T-helper 2 cell treated with Interferon-gamma antibody and Interleukin-4, amounts not matched to agents 5 μg/mL and 100 μg/mL, for 36 hours (primary cell): ENCODE data around the gene LRRFIP2.
A peak's percentile ranks its signal among the peaks of the same experiment; 100 is the strongest.
"Not testable (repeated sequence)": the region's sequence is repeated elsewhere in the genome, so short reads cannot be mapped to it uniquely, and the experiment has no call there.

Source experiments
- DNase-seq: peaks from one replicate; pipeline ENCODE4 v3.0.0; 2021; ENCODE audit warnings: low spot score
- H3K27ac Mint-ChIP-seq: one replicate; pipeline ENCODE4 v1.8.0; 2021; ENCODE audit warnings: mild to moderate bottlenecking, mixed read lengths
- H3K27me3 Mint-ChIP-seq: one replicate; pipeline ENCODE4 v1.8.0; 2021; ENCODE audit warnings: low read depth, mixed read lengths
- H3K36me3 Mint-ChIP-seq: one replicate; pipeline ENCODE4 v1.8.0; 2021; ENCODE audit warnings: low read depth, mixed read lengths
- H3K4me1 Mint-ChIP-seq: one replicate; pipeline ENCODE4 v1.8.0; 2021; ENCODE audit warnings: low read depth, mixed read lengths
- H3K4me3 Mint-ChIP-seq: one replicate; pipeline ENCODE4 v1.8.0; 2022; ENCODE audit warnings: mild to moderate bottlenecking, moderate library complexity, mixed read lengths
- H3K9me3 Mint-ChIP-seq: one replicate; pipeline ENCODE4 v1.8.0; 2021; ENCODE audit warnings: mixed read lengths

Gene LRRFIP2

DNA sequence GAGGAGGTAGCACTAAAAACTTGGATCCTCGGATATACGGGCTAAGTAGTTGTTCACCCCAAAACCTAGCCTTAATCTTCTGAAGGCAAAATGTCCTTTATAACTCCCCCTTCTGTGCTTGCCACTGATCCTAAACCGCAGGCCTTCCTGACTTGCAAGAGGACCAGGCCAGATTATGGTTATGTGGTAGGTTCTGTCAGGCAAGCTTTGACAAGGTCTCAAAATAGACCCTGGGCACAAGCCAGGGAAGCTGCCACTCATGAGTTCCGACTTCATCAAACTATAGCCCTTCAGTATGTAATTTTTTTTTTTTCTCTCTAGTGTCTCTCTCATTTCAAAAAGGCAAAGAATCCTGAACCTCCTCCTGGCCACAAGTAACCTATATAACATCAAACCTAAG is 3.2 kb downstream of the LRRFIP2 start:
- H3K27me3 Mint-ChIP-seq = no peaks in the 10 kb centered on the region
- no peaks in the 10 kb centered on the region for H3K9me3 Mint-ChIP-seq
- no peak overlapping the region for H3K4me3 Mint-ChIP-seq

DNA sequence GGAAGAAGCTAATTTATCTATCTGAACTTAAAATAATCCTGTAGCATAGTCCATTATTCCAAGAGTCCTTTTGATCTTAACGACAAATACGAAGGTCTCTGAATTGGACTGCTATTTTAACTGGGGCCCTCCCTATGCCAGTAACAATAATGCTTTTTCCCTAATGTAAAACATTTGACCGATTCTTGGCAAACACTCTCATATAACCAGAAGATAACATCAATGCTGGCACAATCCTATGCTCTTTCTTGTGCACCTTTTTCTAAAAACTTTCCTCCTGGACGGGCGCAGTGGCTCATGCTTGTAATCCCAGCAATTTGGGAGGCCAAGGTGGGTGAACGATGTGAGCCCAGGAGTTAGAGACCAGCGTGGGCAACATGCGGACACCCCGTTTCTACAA is 3.9 kb downstream of the LRRFIP2 start:
- H3K27ac Mint-ChIP-seq = no peak overlapping the region
- no peaks in the 10 kb centered on the region for H3K9me3 Mint-ChIP-seq

More for the DNA sequence above, 3.2 kb downstream of the LRRFIP2 start:
- Mint-ChIP-seq H3K36me3 (peaks cover 38% of the 10 kb centered on the region), H3K4me1 (peaks cover 24% of the 10 kb centered on the region), H3K27ac (no peak overlapping the region)
- no peak for DNase-seq

DNA sequence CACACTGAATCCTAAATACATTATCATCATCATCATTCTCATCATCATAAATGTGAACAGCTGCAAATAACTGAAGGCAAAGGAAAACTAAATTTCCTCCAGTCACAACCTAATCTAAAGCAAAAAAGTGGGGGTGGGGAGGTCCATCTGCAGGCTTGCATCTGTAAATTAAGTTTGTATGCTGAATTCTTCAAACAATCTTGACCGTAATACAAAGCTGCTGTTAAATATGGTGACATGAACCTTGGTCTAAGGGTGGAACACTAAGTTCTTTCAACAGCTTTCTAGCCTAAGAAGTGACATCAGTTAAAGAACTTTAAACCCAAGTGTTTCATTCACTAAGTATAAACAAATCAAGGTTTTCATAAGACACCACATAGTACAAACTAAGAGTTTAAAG is 4.3 kb downstream of the LRRFIP2 start:
- no peak overlapping the region for H3K27ac Mint-ChIP-seq
- H3K27me3 Mint-ChIP-seq = no peaks in the 10 kb centered on the region
- H3K4me3 Mint-ChIP-seq = no peak overlapping the region
- no peak for DNase-seq
- no peaks in the 10 kb centered on the region for H3K9me3 Mint-ChIP-seq
- peaks cover 23% of the 10 kb centered on the region for H3K4me1 Mint-ChIP-seq
- H3K36me3 Mint-ChIP-seq = peaks cover 38% of the 10 kb centered on the region

More for the DNA sequence above, 3.9 kb downstream of the LRRFIP2 start:
- Mint-ChIP-seq H3K4me1 (peaks cover 26% of the 10 kb centered on the region), H3K4me3 (no peak overlapping the region), H3K36me3 (peaks cover 38% of the 10 kb centered on the region), H3K27me3 (no peaks in the 10 kb centered on the region)
- no peak for DNase-seq

DNA sequence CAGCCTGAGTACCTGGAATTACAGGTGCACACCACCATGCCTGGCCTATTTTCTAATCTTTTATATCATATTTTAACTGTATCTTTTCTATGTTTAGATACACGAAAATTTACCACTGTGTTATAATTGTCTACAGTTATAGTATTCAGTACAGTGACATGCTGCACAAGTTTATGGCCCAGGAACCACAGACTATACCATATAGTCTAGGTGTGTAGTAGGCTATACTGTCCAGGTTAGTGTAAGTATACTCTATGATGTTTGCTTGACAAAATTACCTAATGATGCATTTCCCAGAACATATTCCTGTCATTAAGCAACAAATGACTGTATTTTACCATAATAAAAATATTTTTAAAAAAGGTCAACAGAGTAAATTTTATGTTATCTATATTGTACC is 5.5 kb downstream of the LRRFIP2 start:
- no peaks in the 10 kb centered on the region for H3K9me3 Mint-ChIP-seq
- no peak overlapping the region for H3K27ac Mint-ChIP-seq
- no peaks in the 10 kb centered on the region for H3K27me3 Mint-ChIP-seq
- peaks cover 18% of the 10 kb centered on the region for H3K4me1 Mint-ChIP-seq
- DNase-seq = no peak
- H3K36me3 Mint-ChIP-seq = peaks cover 35% of the 10 kb centered on the region
- no peak overlapping the region for H3K4me3 Mint-ChIP-seq

DNA sequence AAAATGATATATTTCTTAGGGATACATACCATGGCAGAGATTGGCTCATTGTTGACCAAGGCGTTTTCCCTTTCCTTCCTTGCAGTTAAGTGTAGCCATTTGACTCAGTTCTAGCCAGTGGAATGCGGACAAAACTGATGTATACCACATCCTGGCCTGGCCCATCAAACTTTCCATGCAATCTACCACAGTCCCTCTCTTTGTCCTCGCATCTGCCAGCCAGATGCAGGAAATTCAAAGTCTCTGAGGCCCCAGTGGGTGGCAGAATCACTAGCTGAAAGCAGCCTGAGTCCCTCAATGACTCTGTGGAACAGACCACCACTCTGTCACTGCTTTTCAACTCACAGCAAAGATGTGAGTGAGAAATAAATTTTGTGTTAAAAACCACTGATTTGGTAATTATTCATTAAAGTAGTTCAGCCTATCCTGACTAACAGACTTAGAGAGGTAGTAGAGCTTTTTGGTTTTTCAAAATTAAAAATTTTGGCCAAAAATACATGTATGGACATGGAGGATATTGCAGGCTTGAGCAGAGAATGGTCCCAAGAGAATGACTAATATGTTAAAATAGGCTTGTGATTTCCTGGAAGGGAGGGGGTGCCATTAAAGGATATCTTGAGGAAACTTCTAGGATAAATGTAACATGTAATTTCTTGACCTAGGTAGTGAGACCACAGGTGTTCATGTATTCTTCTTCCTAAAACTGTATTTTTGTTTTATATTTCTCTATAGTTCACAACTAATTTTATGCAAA is 10.9 kb downstream of the LRRFIP2 start:
- Mint-ChIP-seq H3K4me3 (peak overlapping the region; percentile 44), H3K27ac (peak overlapping the region; percentile 57), H3K9me3 (no peaks in the 10 kb centered on the region), H3K36me3 (peaks cover 25% of the 10 kb centered on the region), H3K4me1 (peaks cover 25% of the 10 kb centered on the region), H3K27me3 (no peaks in the 10 kb centered on the region)
- DNase-seq = peak; percentile 60

DNA sequence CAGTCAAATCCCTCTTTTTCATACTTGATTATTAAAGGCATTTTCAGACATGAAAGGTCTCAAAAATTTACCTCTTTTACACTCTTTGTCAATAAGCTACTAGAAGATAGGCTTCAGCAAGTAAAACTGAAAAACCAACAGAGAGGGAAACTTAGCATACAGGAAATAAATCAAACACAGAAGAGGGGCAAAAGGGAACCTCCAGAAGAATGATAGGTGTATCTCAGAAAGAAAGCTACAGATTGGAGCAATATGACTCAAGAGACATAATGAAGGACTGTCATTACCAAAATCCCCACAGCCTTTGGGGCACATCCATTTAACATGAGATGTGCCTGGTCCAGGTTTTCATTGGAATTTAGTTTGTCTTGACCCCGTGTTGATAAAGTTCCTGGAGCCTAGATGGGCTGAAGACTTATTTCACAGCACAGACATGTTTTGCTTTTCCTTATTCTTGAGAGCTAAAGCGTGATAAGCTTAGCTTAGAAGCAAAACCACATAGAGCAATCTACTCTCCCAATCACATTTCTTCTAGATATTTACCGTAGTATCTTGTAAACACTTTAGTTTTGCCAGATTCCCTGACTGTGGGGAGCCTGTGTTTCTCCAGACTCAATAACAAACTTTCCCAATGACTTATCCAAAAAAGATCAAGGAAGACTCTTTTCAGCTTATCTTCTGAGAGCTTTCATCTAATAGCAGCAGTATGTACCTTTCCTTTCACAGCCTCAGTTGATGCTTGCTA is 11.7 kb downstream of the LRRFIP2 start:
- H3K9me3 Mint-ChIP-seq = no peaks in the 10 kb centered on the region
- peak overlapping the region; percentile 44 for H3K4me3 Mint-ChIP-seq
- no peaks in the 10 kb centered on the region for H3K27me3 Mint-ChIP-seq
- peaks cover 27% of the 10 kb centered on the region for H3K4me1 Mint-ChIP-seq
- H3K36me3 Mint-ChIP-seq = peaks cover 25% of the 10 kb centered on the region
- peak; percentile 14 for DNase-seq
- peak overlapping the region; percentile 57 for H3K27ac Mint-ChIP-seq

DNA sequence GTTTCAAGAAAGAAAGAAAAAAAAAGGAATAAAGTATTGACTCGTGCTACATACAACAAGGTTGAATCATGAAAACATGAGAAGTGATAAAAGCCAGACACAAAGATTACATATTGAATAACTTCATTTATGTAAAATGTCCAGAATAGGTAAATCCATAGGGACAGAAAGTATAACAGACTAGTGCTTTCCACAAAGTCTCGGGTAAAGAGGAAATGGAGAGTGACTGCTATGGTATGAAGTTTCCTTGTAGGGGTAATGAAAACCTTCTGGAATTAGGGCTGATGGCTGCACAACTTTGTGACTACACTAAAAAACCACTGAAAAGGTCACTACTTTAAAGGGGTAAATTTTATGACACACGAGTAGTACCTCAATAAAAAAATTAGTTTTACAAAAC is 13.0 kb downstream of the LRRFIP2 start:
- Mint-ChIP-seq H3K9me3 (no peaks in the 10 kb centered on the region), H3K4me3 (no peak overlapping the region), H3K4me1 (peaks cover 27% of the 10 kb centered on the region), H3K27ac (no peak overlapping the region), H3K36me3 (peaks cover 27% of the 10 kb centered on the region), H3K27me3 (no peaks in the 10 kb centered on the region)
- no peak for DNase-seq

DNA sequence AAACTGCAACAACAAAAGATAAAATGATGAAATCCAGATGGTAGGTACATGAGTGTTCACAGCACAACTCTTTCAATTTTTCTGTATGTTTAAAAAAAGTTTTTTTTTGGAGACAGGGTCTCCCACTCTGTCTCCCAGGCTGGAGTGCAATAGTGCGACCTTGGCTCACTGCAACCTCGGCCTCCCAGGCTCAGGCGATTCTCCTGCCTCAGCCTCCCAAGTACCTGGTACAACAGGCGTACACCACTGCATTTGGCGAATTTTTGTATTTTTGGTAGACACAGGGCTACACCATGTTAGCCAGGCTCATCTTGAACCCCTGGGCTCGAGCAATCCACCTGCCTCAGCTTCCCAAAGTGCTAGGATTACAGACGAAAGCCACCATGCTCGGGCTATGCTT is 18.6 kb downstream of the LRRFIP2 start:
- Mint-ChIP-seq H3K4me3 (no peak overlapping the region), H3K36me3 (peaks cover 37% of the 10 kb centered on the region), H3K27me3 (no peaks in the 10 kb centered on the region), H3K4me1 (peaks cover 29% of the 10 kb centered on the region), H3K9me3 (no peaks in the 10 kb centered on the region), H3K27ac (no peak overlapping the region)
- no peak for DNase-seq

DNA sequence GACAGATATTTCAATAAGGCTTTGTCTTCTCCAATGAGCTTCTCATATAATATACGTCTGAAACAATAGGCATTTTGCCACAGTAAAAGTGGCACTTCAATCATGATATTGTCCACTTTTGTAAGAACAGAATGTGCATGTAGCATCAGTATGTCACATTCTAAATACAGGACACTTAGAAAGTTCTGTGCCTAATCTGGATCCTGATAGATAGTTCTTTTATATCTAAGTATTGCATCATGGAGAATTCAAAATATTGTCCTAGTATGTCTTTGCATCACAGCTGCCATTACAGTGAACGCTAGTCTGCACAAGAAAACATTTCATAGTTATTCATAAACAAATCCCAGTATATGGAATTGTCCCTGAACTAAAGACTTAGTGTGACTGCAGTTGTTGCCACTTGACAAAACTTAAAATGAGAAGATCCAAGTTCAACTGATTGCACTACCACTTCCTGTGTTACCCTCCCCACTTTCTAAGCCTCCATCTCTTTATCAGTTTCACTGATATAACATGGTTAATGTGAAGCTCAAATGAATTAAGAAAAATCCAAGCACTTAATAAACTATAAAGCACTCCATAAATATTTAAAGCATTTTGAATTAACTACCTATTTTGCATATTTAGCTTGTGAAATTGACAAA is 19.6 kb downstream of the LRRFIP2 start:
- H3K36me3 Mint-ChIP-seq = peaks cover 31% of the 10 kb centered on the region
- H3K27me3 Mint-ChIP-seq = no peaks in the 10 kb centered on the region
- H3K27ac Mint-ChIP-seq = no peak overlapping the region
- H3K4me3 Mint-ChIP-seq = peak overlapping the region; percentile 34
- peaks cover 29% of the 10 kb centered on the region for H3K4me1 Mint-ChIP-seq
- no peak for DNase-seq
- H3K9me3 Mint-ChIP-seq = no peaks in the 10 kb centered on the region

DNA sequence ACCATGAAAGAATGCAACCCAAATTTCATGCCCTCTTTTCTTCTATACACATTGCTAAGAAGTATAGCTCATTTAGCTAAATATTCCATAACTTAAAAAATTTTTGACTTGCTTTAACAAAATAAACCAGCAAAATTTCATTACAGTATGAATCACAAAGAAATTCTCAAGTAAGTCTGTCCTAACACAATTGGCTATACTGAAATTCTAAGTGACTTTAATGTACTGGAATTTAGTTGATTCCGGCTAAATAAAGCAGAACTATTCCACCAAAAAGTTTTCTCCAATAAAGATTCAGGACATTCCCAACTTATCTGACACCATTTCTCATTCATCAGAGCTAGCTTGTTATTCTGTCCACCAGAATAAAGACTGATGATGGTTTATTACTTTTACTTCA is 23.8 kb downstream of the LRRFIP2 start:
- peaks cover 23% of the 10 kb centered on the region for H3K4me1 Mint-ChIP-seq
- peaks cover 30% of the 10 kb centered on the region for H3K36me3 Mint-ChIP-seq
- DNase-seq = no peak
- no peak overlapping the region for H3K4me3 Mint-ChIP-seq
- H3K9me3 Mint-ChIP-seq = no peaks in the 10 kb centered on the region
- no peaks in the 10 kb centered on the region for H3K27me3 Mint-ChIP-seq
- no peak overlapping the region for H3K27ac Mint-ChIP-seq

DNA sequence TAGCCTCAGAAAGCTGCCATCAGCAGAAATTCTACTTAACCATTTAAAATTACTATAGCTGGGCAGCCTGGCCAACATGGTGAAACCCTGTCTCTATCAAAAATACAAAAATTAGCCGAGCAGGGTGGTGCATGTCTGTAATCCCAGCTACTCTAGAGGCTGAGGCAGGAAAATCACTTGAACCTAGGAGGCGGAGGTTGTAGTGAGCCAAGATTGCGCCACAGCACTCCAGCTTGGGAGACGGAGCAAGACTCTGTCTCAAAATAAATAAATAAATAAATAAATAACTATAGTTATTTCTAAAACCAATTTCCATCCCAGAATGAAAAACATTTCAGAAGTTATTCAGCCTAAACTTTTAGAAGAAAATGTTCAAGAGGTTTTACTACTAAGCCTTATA is 25.1 kb downstream of the LRRFIP2 start:
- Mint-ChIP-seq H3K27ac (no peak overlapping the region), H3K4me3 (no peak overlapping the region), H3K4me1 (peaks cover 10% of the 10 kb centered on the region), H3K36me3 (peaks cover 33% of the 10 kb centered on the region), H3K9me3 (no peaks in the 10 kb centered on the region), H3K27me3 (no peaks in the 10 kb centered on the region)
- no peak for DNase-seq

DNA sequence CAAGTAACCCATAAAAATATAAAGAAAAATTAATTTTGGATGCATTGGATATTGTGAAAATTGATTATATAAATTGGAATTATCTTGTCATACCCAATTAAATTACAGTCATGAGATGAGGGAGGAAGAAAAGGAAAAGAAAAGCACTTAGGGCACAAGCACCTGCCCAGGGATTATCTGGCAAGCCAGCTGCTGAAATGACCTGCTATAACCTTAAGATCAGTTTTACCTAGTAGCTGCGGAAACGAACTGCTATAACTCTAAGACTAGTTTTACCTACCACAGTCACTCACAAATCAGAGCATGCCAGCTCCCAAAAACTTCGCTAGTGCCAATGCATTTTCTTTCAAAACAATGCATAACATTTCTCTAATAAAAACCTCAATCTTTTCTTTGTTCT is 26.2 kb downstream of the LRRFIP2 start:
- H3K27ac Mint-ChIP-seq = no peak overlapping the region
- no peaks in the 10 kb centered on the region for H3K27me3 Mint-ChIP-seq
- no peaks in the 10 kb centered on the region for H3K4me1 Mint-ChIP-seq
- H3K9me3 Mint-ChIP-seq = no peaks in the 10 kb centered on the region
- DNase-seq = no peak
- H3K36me3 Mint-ChIP-seq = peaks cover 26% of the 10 kb centered on the region
- no peak overlapping the region for H3K4me3 Mint-ChIP-seq

DNA sequence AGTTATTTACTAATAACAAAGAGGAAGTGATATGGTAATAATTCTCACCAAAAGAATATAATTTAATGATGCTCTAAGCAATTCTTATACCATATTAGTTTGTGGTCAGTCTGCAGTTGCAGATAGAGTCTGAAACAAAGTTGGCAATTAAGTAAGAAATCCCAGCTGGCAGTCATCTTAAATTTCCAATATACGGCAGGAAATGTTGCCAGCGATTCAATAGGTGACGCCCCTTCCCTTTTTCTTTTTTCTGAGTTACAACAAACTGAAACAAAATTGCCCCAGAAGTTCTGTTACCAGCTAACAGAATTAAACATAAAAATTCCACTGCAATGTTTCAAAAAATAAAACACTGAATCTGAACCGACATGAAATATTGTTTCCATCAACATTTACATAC is 26.7 kb downstream of the LRRFIP2 start:
- Mint-ChIP-seq H3K36me3 (peaks cover 30% of the 10 kb centered on the region), H3K4me3 (no peak overlapping the region), H3K27me3 (no peaks in the 10 kb centered on the region), H3K4me1 (peaks cover 3% of the 10 kb centered on the region), H3K27ac (no peak overlapping the region), H3K9me3 (no peaks in the 10 kb centered on the region)
- DNase-seq = no peak

DNA sequence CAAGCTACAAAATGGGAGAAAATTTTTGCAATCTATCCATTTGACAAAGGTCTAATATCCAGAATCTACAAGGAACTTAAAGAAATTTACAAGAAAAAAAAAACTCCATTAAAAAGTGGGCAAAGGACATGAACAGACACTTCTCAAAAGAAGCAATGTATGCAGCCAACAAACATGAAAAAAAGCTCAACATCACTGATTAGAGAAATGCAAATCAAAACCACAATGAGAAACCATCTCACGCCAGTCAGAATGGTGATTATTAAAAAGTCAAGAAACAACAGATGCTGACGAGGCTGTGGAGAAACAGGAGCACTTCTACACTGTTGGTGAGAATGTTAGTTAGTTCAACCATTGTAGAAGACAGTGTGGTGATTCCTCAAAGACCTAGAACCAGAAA is 27.5 kb downstream of the LRRFIP2 start:
- H3K27ac Mint-ChIP-seq, DNase-seq, H3K4me1 Mint-ChIP-seq, H3K4me3 Mint-ChIP-seq, H3K27me3 Mint-ChIP-seq, H3K9me3 Mint-ChIP-seq: not testable (repeated sequence)
- H3K36me3 Mint-ChIP-seq = peaks cover 27% of the 10 kb centered on the region
